AG08396 (cell line): ENCODE results near the gene GJA1.

ENCODE experiments used
- DNase-seq: peaks from one replicate; pipeline ENCODE4 v3.0.0; 2012; ENCODE audit warnings: low spot score, mixed read lengths

Gene GJA1

GRCh38 chr6:121482751-121483150 is 47.3 kb downstream of the GJA1 start:
- no peak for DNase-seq

- no peak for DNase-seq
Observed at GRCh38 chr6:121485359-121485811, 49.9 kb downstream of the GJA1 start.

GRCh38 chr6:121491576-121491975 is 56.1 kb downstream of the GJA1 start:
- no peak for DNase-seq

GRCh38 chr6:121492536-121492935 is 57.1 kb downstream of the GJA1 start:
- no peak for DNase-seq

- DNase-seq = no peak
Observed at GRCh38 chr6:121497970-121498375, 62.5 kb downstream of the GJA1 start.

GRCh38 chr6:121498481-121499276 is 63.2 kb downstream of the GJA1 start:
- no peak for DNase-seq
